Mesenchymal stem cell (in vitro differentiated cells and primary cell): ENCODE results near the gene TMEM91.

ENCODE experiments used
- DNase-seq: peaks from one replicate; pipeline ENCODE4 v3.0.0-alpha.2; 2013
- H2AFZ ChIP-seq: one replicate; pipeline ENCODE4 v1.6.1; 2013; ENCODE audit warnings: low read depth, mild to moderate bottlenecking, control low read depth, inconsistent platforms, low read length, moderate library complexity
- H2AK5ac ChIP-seq: 2 replicates; pipeline ENCODE4 v1.6.1; 2013; ENCODE audit warnings: low read length, moderate library complexity, mild to moderate bottlenecking, inconsistent platforms; ENCODE audit not compliant: severe bottlenecking
- H2BK120ac ChIP-seq: one replicate; pipeline ENCODE4 v1.6.1; 2013; ENCODE audit warnings: low read depth, mild to moderate bottlenecking, inconsistent platforms, low read length, moderate library complexity
- H2BK12ac ChIP-seq, 2 experiments: one replicate each; pipeline ENCODE4 v1.6.1; 2013; ENCODE audit warnings: inconsistent platforms in 2 of 2, low read length in 2 of 2, mild to moderate bottlenecking in 2 of 2, moderate library complexity in 2 of 2, control low read depth in 1 of 2
- H2BK15ac ChIP-seq: one replicate; pipeline ENCODE4 v1.6.1; 2013; ENCODE audit warnings: mild to moderate bottlenecking, low read depth, inconsistent platforms; ENCODE audit not compliant: poor library complexity, severe bottlenecking
- H2BK5ac ChIP-seq: 2 replicates; pipeline ENCODE4 v1.6.1; 2013; ENCODE audit warnings: low read depth, mild to moderate bottlenecking, low read length, control low read depth, inconsistent platforms; ENCODE audit not compliant: poor library complexity, severe bottlenecking
- H3K14ac ChIP-seq, 2 experiments: one replicate each; pipeline ENCODE4 v1.6.1; 2013; ENCODE audit warnings: inconsistent platforms in 2 of 2, low read length in 2 of 2, control low read depth in 1 of 2, mild to moderate bottlenecking in 1 of 2, moderate library complexity in 1 of 2
- H3K18ac ChIP-seq, 2 experiments: one replicate each; pipeline ENCODE4 v1.6.1; 2013; ENCODE audit warnings: inconsistent platforms in 2 of 2, low read length in 2 of 2, control low read depth in 1 of 2, low read depth in 1 of 2, mild to moderate bottlenecking in 1 of 2
- H3K23ac ChIP-seq, 2 experiments: one replicate each; pipeline ENCODE4 v1.6.1; 2013; ENCODE audit warnings: inconsistent platforms in 2 of 2, low read length in 2 of 2, mild to moderate bottlenecking in 2 of 2, moderate library complexity in 2 of 2, control low read depth in 1 of 2
- H3K27ac ChIP-seq: 2 replicates; pipeline ENCODE4 v1.5.1; 2013; ENCODE audit warnings: mild to moderate bottlenecking, moderate library complexity, low read length, control low read depth, inconsistent platforms; ENCODE audit not compliant: poor library complexity, severe bottlenecking
- H3K27me3 ChIP-seq, 2 experiments: 2 replicates each; pipeline versions ENCODE4 v1.6.1 to v1.7.0; 2013; ENCODE audit warnings: low read length in 2 of 2, mild to moderate bottlenecking in 2 of 2, moderate library complexity in 2 of 2, control low read depth in 1 of 2, inconsistent platforms in 1 of 2; ENCODE audit not compliant: control insufficient read depth in 1 of 2, insufficient read depth in 1 of 2
- H3K36me3 ChIP-seq, 2 experiments: 2 replicates each; pipeline versions ENCODE4 v1.6.1 to v1.7.0; 2013; ENCODE audit warnings: low read length in 2 of 2, control low read depth in 1 of 2, inconsistent platforms in 1 of 2, low read depth in 1 of 2, mild to moderate bottlenecking in 1 of 2; ENCODE audit not compliant: insufficient read depth in 2 of 2, control insufficient read depth in 1 of 2
- H3K4ac ChIP-seq, 2 experiments: one replicate each; pipeline ENCODE4 v1.6.1; 2013; ENCODE audit warnings: inconsistent platforms in 2 of 2, low read length in 2 of 2, mild to moderate bottlenecking in 2 of 2, moderate library complexity in 2 of 2, control low read depth in 1 of 2, low read depth in 1 of 2
- H3K4me1 ChIP-seq: 2 replicates; pipeline ENCODE4 v1.6.1; 2013; ENCODE audit warnings: low read depth, low read length, control low read depth; ENCODE audit not compliant: control insufficient read depth, insufficient read depth
- H3K4me2 ChIP-seq: 2 replicates; pipeline ENCODE4 v1.6.1; 2013; ENCODE audit warnings: low read length, mild to moderate bottlenecking, inconsistent platforms; ENCODE audit not compliant: poor library complexity, severe bottlenecking
- H3K4me3 ChIP-seq, 2 experiments: 2 replicates each; pipeline versions ENCODE4 v1.5.1 to v1.7.0; 2013; ENCODE audit warnings: low read length in 2 of 2, mild to moderate bottlenecking in 2 of 2, control low read depth in 1 of 2, low read depth in 1 of 2; ENCODE audit not compliant: insufficient read depth in 1 of 2
- H3K79me1 ChIP-seq: replicated peaks from 2 replicates; pipeline ENCODE4 v1.6.1; 2013; ENCODE audit warnings: mild to moderate bottlenecking, control low read depth, low read length, inconsistent platforms; ENCODE audit not compliant: poor library complexity, severe bottlenecking
- H3K9ac ChIP-seq: 2 replicates; pipeline ENCODE4 v1.7.0; 2013; ENCODE audit warnings: mild to moderate bottlenecking, low read length, moderate library complexity
- H3K9me3 ChIP-seq: 2 replicates; pipeline ENCODE4 v1.7.0; 2013; ENCODE audit warnings: mild to moderate bottlenecking, low read length; ENCODE audit not compliant: control insufficient read depth
- H4K8ac ChIP-seq: one replicate; pipeline ENCODE4 v1.6.1; 2013; ENCODE audit warnings: inconsistent platforms, mild to moderate bottlenecking, low read length, moderate library complexity
- H4K91ac ChIP-seq: one replicate; pipeline ENCODE4 v1.6.1; 2013; ENCODE audit warnings: mild to moderate bottlenecking, low read length, inconsistent platforms
- WGBS: methylation state at CpG from one replicate; pipeline ENCODE4 v1.1.7; 2013; ENCODE audit warnings: mixed read lengths; 5-methylcytosine and 5-hydroxymethylcytosine counted together

The TMEM91 gene

GRCh38 chr19:41412953-41413352 is 36.6 kb downstream of the TMEM91 start:
- H3K79me1 ChIP-seq, result peaks cover 10% of the 10 kb centered on the region
- H3K23ac ChIP-seq, result no peak overlapping the region
- no peak overlapping the region for H4K91ac ChIP-seq
- H3K4me3 ChIP-seq, result no peak overlapping the region
- no peaks in the 10 kb centered on the region for H3K27me3 ChIP-seq
- H2AK5ac ChIP-seq, result no peak overlapping the region
- H2BK120ac ChIP-seq, result no peak overlapping the region
- no peak overlapping the region for H2BK15ac ChIP-seq
- H3K4me1 ChIP-seq, result peaks cover 19% of the 10 kb centered on the region
- no peak overlapping the region for H2BK5ac ChIP-seq
- H3K14ac ChIP-seq, result no peak overlapping the region
- no peak overlapping the region for H3K27ac ChIP-seq
- no peak overlapping the region for H2BK12ac ChIP-seq
- no peak overlapping the region for H2AFZ ChIP-seq
- no peak overlapping the region for H3K4ac ChIP-seq
- WGBS, result 98% methylated on average over 5 of the region's 5 CpGs
- no peak overlapping the region for H3K4me2 ChIP-seq
- H3K9me3 ChIP-seq, result no peaks in the 10 kb centered on the region
- peaks cover 57 to 59% of the 10 kb centered on the region in 2 experiments for H3K36me3 ChIP-seq
- H3K9ac ChIP-seq, result no peak overlapping the region
- no peak overlapping the region for H4K8ac ChIP-seq
- no peak overlapping the region for H3K18ac ChIP-seq
- no peak for DNase-seq

- H4K8ac ChIP-seq, result no peak overlapping the region
- H2BK12ac ChIP-seq, result no peak overlapping the region
- H2AFZ ChIP-seq, result no peak overlapping the region
- H3K4me2 ChIP-seq, result no peak overlapping the region
- DNase-seq, result no peak
- peaks cover 61 to 64% of the 10 kb centered on the region in 2 experiments for H3K36me3 ChIP-seq
- H2BK5ac ChIP-seq, result no peak overlapping the region
- H3K4me3 ChIP-seq, result no peak overlapping the region
- no peak overlapping the region for H3K4ac ChIP-seq
- no peak overlapping the region for H3K23ac ChIP-seq
- no peaks in the 10 kb centered on the region for H3K27me3 ChIP-seq
- H2BK15ac ChIP-seq, result no peak overlapping the region
- WGBS, result 97% methylated on average over 10 of the region's 10 CpGs
- no peak overlapping the region for H2BK120ac ChIP-seq
- H3K27ac ChIP-seq, result no peak overlapping the region
- no peak overlapping the region for H3K9ac ChIP-seq
- H3K18ac ChIP-seq, result no peak overlapping the region
- no peak overlapping the region for H2AK5ac ChIP-seq
- H3K9me3 ChIP-seq, result no peaks in the 10 kb centered on the region
- H4K91ac ChIP-seq, result no peak overlapping the region
- no peak overlapping the region for H3K14ac ChIP-seq
- H3K4me1 ChIP-seq, result peaks cover 17% of the 10 kb centered on the region
- H3K79me1 ChIP-seq, result peaks cover 8% of the 10 kb centered on the region
Observed at GRCh38 chr19:41413947-41414346, 37.6 kb downstream of the TMEM91 start.

- H3K14ac ChIP-seq, result no peak overlapping the region
- no peak overlapping the region for H3K9ac ChIP-seq
- no peaks in the 10 kb centered on the region for H3K9me3 ChIP-seq
- H3K36me3 ChIP-seq, result peaks cover 66 to 68% of the 10 kb centered on the region in 2 experiments
- no peak overlapping the region for H2BK5ac ChIP-seq
- no peak overlapping the region for H2BK15ac ChIP-seq
- no peak overlapping the region for H4K8ac ChIP-seq
- no peak overlapping the region for H3K4ac ChIP-seq
- peaks cover 8% of the 10 kb centered on the region for H3K79me1 ChIP-seq
- WGBS, result 84% methylated on average over 9 of the region's 9 CpGs
- H4K91ac ChIP-seq, result peak overlapping the region; percentile 41
- H3K4me3 ChIP-seq, result no peak overlapping the region
- H3K27ac ChIP-seq, result no peak overlapping the region
- no peak overlapping the region for H2BK120ac ChIP-seq
- no peak overlapping the region for H3K23ac ChIP-seq
- H2AFZ ChIP-seq, result no peak overlapping the region
- H3K4me1 ChIP-seq, result peaks cover 13% of the 10 kb centered on the region
- H3K18ac ChIP-seq, result no peak overlapping the region
- H2AK5ac ChIP-seq, result no peak overlapping the region
- no peak overlapping the region for H3K4me2 ChIP-seq
- no peak for DNase-seq
- H2BK12ac ChIP-seq, result no peak overlapping the region
- no peaks in the 10 kb centered on the region for H3K27me3 ChIP-seq
Observed at GRCh38 chr19:41414461-41414860, 38.1 kb downstream of the TMEM91 start.

GRCh38 chr19:41415154-41415571 is 38.8 kb downstream of the TMEM91 start:
- no peak overlapping the region for H3K9ac ChIP-seq
- H3K36me3 ChIP-seq, result peaks cover 73 to 74% of the 10 kb centered on the region in 2 experiments

More at GRCh38 chr19:41415154-41415571, 38.8 kb downstream of the TMEM91 start:
- no peaks in the 10 kb centered on the region for H3K9me3 ChIP-seq
- no peak overlapping the region for H4K91ac ChIP-seq
- H2BK15ac ChIP-seq, result no peak overlapping the region
- H3K27me3 ChIP-seq, result no peaks in the 10 kb centered on the region
- H4K8ac ChIP-seq, result no peak overlapping the region
- H2BK12ac ChIP-seq, result no peak overlapping the region
- DNase-seq, result no peak
- WGBS, result 92% methylated on average over 7 of the region's 9 CpGs
- no peak overlapping the region for H3K14ac ChIP-seq
- H3K79me1 ChIP-seq, result peaks cover 5% of the 10 kb centered on the region
- no peak overlapping the region for H2BK5ac ChIP-seq
- H3K4ac ChIP-seq, result no peak overlapping the region
- no peak overlapping the region for H3K18ac ChIP-seq
- H3K4me2 ChIP-seq, result no peak overlapping the region
- peaks cover 9% of the 10 kb centered on the region for H3K4me1 ChIP-seq
- H3K23ac ChIP-seq, result no peak overlapping the region
- no peak overlapping the region for H2AK5ac ChIP-seq
- H2AFZ ChIP-seq, result no peak overlapping the region
- H3K4me3 ChIP-seq, result no peak overlapping the region
- no peak overlapping the region for H2BK120ac ChIP-seq
- no peak overlapping the region for H3K27ac ChIP-seq
